Keratinocyte (primary cell): Measurements from ENCODE around the gene SFT2D1.

Experiments used
- EZH2 ChIP-seq: IDR thresholded peaks from one replicate; pipeline ENCODE4 v1.6.1; 2012; ENCODE audit warnings: inconsistent platforms, mild to moderate bottlenecking, low read length, moderate library complexity
- TF ChIP-seq, protein P1 (sequence below), 3 experiments: IDR thresholded peaks in 1 of 3; conservative IDR thresholded peaks in 1 of 3; optimal IDR thresholded peaks in 1 of 3; 2 replicates in 2 of 3; 3 replicates in 1 of 3; pipeline versions ENCODE3 to v1.5.1; 2011; ENCODE audit warnings: low read length in 3 of 3, mild to moderate bottlenecking in 3 of 3, moderate library complexity in 2 of 3, control low read depth in 1 of 3, inconsistent platforms in 1 of 3; ENCODE audit not compliant: insufficient read depth in 2 of 3; ENCODE audit errors: extremely low read depth in 1 of 3

DNA sequence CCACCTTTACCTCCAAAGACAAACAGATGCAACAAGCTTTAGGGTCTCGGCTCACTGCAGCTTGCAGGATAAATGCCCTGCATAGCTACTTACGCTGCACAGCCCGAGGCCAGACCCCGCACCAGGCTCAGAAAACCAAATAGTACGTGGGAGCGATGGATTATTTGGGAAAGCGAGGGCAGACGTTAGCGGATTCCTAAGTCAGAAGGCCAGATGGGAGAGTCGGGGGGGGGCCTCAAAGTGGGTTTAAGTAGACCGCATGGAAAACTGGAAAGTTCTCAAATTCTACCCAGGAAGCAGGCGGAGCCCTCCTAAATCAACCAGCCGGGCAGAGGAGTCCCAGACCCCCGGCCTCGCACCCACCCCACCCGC lies 382 bp downstream of the SFT2D1 start:
- TF ChIP-seq, protein P1, sequence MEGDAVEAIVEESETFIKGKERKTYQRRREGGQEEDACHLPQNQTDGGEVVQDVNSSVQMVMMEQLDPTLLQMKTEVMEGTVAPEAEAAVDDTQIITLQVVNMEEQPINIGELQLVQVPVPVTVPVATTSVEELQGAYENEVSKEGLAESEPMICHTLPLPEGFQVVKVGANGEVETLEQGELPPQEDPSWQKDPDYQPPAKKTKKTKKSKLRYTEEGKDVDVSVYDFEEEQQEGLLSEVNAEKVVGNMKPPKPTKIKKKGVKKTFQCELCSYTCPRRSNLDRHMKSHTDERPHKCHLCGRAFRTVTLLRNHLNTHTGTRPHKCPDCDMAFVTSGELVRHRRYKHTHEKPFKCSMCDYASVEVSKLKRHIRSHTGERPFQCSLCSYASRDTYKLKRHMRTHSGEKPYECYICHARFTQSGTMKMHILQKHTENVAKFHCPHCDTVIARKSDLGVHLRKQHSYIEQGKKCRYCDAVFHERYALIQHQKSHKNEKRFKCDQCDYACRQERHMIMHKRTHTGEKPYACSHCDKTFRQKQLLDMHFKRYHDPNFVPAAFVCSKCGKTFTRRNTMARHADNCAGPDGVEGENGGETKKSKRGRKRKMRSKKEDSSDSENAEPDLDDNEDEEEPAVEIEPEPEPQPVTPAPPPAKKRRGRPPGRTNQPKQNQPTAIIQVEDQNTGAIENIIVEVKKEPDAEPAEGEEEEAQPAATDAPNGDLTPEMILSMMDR (optimal IDR thresholded peaks at IDR 0.05 in 1 of 3, IDR thresholded peaks at IDR 0.05 in 1 of 3, conservative IDR thresholded peaks at IDR 0.05 in 1 of 3; ENCODE audit: extremely low read depth in 1 of 3, insufficient read depth in 2 of 3, low read length in 3 of 3), result no peak
- TF ChIP-seq EZH2, result no peak
